A549 (cell line): ENCODE data around the gene ALS2.

Experiments used
- HOXA7 ChIP-seq: fragments of 250-450 bp; sonication (Bioruptor Pico); IDR thresholded peaks from 2 replicates; pipeline ENCODE4 v1.5.0; 2020; ENCODE audit warnings: mild to moderate bottlenecking, moderate library complexity
- POLR2A ChIP-seq: IDR thresholded peaks from 2 replicates; pipeline ENCODE4 v1.6.1; 2012; ENCODE audit warnings: mild to moderate bottlenecking, low read length
- SMC3 ChIP-seq: fragments of >200 bp; sonication (Bioruptor Twin); formaldehyde crosslinking; IDR thresholded peaks from 3 replicates; pipeline ENCODE4 v1.6.1; 2018; ENCODE audit warnings: inconsistent platforms
- USF2 ChIP-seq: fragments of 450-650 bp; IDR thresholded peaks from 2 replicates; pipeline ENCODE4 v1.6.1; 2014; ENCODE audit warnings: antibody characterized with exemption
- ZFP36 ChIP-seq: fragments of 450-650 bp; IDR thresholded peaks from 2 replicates; pipeline ENCODE4 v1.6.1; 2014; ENCODE audit warnings: borderline replicate concordance; ENCODE audit not compliant: partially characterized antibody
- TF ChIP-seq, protein P1 (sequence below): fragments of >200 bp; sonication (Bioruptor Twin); formaldehyde crosslinking; IDR thresholded peaks from 3 replicates; pipeline ENCODE4 v1.5.1; 2016

- TF ChIP-seq POLR2A = no peak
- TF ChIP-seq, protein P1, sequence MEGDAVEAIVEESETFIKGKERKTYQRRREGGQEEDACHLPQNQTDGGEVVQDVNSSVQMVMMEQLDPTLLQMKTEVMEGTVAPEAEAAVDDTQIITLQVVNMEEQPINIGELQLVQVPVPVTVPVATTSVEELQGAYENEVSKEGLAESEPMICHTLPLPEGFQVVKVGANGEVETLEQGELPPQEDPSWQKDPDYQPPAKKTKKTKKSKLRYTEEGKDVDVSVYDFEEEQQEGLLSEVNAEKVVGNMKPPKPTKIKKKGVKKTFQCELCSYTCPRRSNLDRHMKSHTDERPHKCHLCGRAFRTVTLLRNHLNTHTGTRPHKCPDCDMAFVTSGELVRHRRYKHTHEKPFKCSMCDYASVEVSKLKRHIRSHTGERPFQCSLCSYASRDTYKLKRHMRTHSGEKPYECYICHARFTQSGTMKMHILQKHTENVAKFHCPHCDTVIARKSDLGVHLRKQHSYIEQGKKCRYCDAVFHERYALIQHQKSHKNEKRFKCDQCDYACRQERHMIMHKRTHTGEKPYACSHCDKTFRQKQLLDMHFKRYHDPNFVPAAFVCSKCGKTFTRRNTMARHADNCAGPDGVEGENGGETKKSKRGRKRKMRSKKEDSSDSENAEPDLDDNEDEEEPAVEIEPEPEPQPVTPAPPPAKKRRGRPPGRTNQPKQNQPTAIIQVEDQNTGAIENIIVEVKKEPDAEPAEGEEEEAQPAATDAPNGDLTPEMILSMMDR = no peak
- no peak for TF ChIP-seq USF2
- no peak for TF ChIP-seq SMC3
- TF ChIP-seq ZFP36 = no peak
- no peak for TF ChIP-seq HOXA7 (CRISPR knock-in tag)
Observed at GRCh38 chr2:201786471-201786870, 5.7 kb upstream of the ALS2 start.
